ENCODE measurements around the gene PARD3B. TPM values are rescaled to one million over a fixed set of nuclear protein-coding genes. Genes with fewer than 3 reads are reported as not detected.

PARD3B gene
- total and polyA plus RNA-seq, 2 donors from 2014 or later = 5.3 to 29.6 TPM

- intact Hi-C loops (cut with DNase I) = no loop called here
- Histone ChIP-seq H3K4me1 (ENCODE audit: control insufficient read depth in 2 of 3, insufficient read depth in 2 of 3, low read depth in 1 of 3, low read length in 3 of 3) (no peaks in the 10 kb centered on the region), H3K9ac (ENCODE audit: low read length in 3 of 3) (no peak overlapping the region), H3K4me3 (ENCODE audit: low read length in 3 of 3) (no peak overlapping the region), H3K9me3 (ENCODE audit: control insufficient read depth in 2 of 3, insufficient read depth in 1 of 3, low read length in 3 of 3) (no peaks in the 10 kb centered on the region), H3K27ac (ENCODE audit: low read depth in 2 of 2, low read length in 2 of 2) (no peak overlapping the region), H3K27me3 (ENCODE audit: control insufficient read depth, insufficient read depth, low read length) (no peaks in the 10 kb centered on the region), H3K36me3 (ENCODE audit: control insufficient read depth in 2 of 3, insufficient read depth in 3 of 3, low read length in 3 of 3) (no peaks in the 10 kb centered on the region)
- DNase-seq (peak in 2 of 5 donors; percentile 12 to 24), FAIRE-seq (no peak)
- TF ChIP-seq, protein P1, sequence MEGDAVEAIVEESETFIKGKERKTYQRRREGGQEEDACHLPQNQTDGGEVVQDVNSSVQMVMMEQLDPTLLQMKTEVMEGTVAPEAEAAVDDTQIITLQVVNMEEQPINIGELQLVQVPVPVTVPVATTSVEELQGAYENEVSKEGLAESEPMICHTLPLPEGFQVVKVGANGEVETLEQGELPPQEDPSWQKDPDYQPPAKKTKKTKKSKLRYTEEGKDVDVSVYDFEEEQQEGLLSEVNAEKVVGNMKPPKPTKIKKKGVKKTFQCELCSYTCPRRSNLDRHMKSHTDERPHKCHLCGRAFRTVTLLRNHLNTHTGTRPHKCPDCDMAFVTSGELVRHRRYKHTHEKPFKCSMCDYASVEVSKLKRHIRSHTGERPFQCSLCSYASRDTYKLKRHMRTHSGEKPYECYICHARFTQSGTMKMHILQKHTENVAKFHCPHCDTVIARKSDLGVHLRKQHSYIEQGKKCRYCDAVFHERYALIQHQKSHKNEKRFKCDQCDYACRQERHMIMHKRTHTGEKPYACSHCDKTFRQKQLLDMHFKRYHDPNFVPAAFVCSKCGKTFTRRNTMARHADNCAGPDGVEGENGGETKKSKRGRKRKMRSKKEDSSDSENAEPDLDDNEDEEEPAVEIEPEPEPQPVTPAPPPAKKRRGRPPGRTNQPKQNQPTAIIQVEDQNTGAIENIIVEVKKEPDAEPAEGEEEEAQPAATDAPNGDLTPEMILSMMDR (IDR thresholded peaks at IDR 0.05; ENCODE audit: borderline replicate concordance, extremely low read depth, insufficient read depth) = no peak
These were observed 623.7 kb downstream of the PARD3B start for GRCh38 chr2:205169012-205169411.

DNA sequence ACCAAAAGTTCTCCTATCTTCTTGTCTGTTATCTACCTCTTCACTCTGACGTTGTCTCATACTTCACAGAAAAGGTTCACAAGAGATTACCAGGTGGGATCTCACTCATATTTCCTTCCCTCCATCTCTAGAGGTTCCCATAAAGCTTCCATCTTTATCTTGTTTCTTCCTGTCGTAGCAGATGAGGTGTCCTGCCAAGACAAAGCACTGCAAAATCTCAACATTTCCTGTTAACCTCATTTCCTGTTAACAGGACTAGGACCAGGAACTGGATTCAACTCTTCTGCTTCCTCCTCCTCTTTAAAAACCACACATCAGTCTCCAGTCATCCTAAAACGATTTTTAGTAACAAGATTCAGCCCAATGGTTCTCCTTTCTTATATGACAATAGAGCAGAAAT lies 624.2 kb downstream of the PARD3B start:
- H3K4me1 ChIP-seq (ENCODE audit: control insufficient read depth in 2 of 3, insufficient read depth in 2 of 3, low read depth in 1 of 3, low read length in 3 of 3) = no peaks in the 10 kb centered on the region
- H3K27me3 ChIP-seq (ENCODE audit: control insufficient read depth, insufficient read depth, low read length) = no peaks in the 10 kb centered on the region
- no peak overlapping the region for H3K4me3 ChIP-seq (ENCODE audit: low read length in 3 of 3)
- no peak overlapping the region for H3K27ac ChIP-seq (ENCODE audit: low read depth in 2 of 2, low read length in 2 of 2)
- no peaks in the 10 kb centered on the region for H3K36me3 ChIP-seq (ENCODE audit: control insufficient read depth in 2 of 3, insufficient read depth in 3 of 3, low read length in 3 of 3)
- intact Hi-C loops (cut with DNase I) = no loop called here
- TF ChIP-seq, protein P1 (IDR thresholded peaks at IDR 0.05; ENCODE audit: borderline replicate concordance, extremely low read depth, insufficient read depth) = no peak
- H3K9ac ChIP-seq (ENCODE audit: low read length in 3 of 3) = no peak overlapping the region
- FAIRE-seq (no peak), DNase-seq (peak in 1 of 5 donors; percentile 9)
- no peaks in the 10 kb centered on the region for H3K9me3 ChIP-seq (ENCODE audit: control insufficient read depth in 2 of 3, insufficient read depth in 1 of 3, low read length in 3 of 3)

- Histone ChIP-seq H3K4me3 (ENCODE audit: low read length in 3 of 3) (no peak overlapping the region), H3K27ac (ENCODE audit: low read depth in 2 of 2, low read length in 2 of 2) (no peak overlapping the region), H3K4me1 (ENCODE audit: control insufficient read depth in 2 of 3, insufficient read depth in 2 of 3, low read depth in 1 of 3, low read length in 3 of 3) (no peaks in the 10 kb centered on the region), H3K27me3 (ENCODE audit: control insufficient read depth, insufficient read depth, low read length) (no peaks in the 10 kb centered on the region), H3K9ac (ENCODE audit: low read length in 3 of 3) (no peak overlapping the region), H3K9me3 (ENCODE audit: control insufficient read depth in 2 of 3, insufficient read depth in 1 of 3, low read length in 3 of 3) (no peaks in the 10 kb centered on the region), H3K36me3 (ENCODE audit: control insufficient read depth in 2 of 3, insufficient read depth in 3 of 3, low read length in 3 of 3) (no peaks in the 10 kb centered on the region)
- FAIRE-seq (no peak), DNase-seq (no peak)
- intact Hi-C loops (cut with DNase I) = no loop called here
- TF ChIP-seq, protein P1 (IDR thresholded peaks at IDR 0.05; ENCODE audit: borderline replicate concordance, extremely low read depth, insufficient read depth) = no peak
These were observed 625.1 kb downstream of the PARD3B start for GRCh38 chr2:205170399-205170798.
